ENCODE data around the gene SORT1. TPM values are rescaled to one million over a fixed set of nuclear protein-coding genes. Genes with fewer than 3 reads are reported as not detected.
A peak's percentile ranks its signal among the peaks of the same experiment; 100 is the strongest.
"Not testable (repeated sequence)": the region's sequence is repeated elsewhere in the genome, so short reads cannot be mapped to it uniquely, and the experiment has no call there.

SORT1 gene
- total RNA-seq, 8 experiments from 2014 or later: 6.7 to 52.3 (median 41.4) TPM

- 80 to 100% (median 100%) methylated on average over 1 to 5 of the region's 5 CpGs; no CpG with 5 or more reads in 3 of the 10 experiments for WGBS, 10 experiments
- H3K27ac ChIP-seq: no peak overlapping the region
- no peak overlapping the region for H3K4me3 ChIP-seq
- in situ Hi-C loops (cut with MboI; ENCODE audit: low pct_unique_long_range_greater_than_20kb in 2 of 9, low sequenced_read_pairs in 9 of 9, unreplicated experiment in 9 of 9): loop anchor here in 3 of 9 experiments (25.0 kb wide), 2 partner anchors 126 to 701 kb away; partner anchors contain the start of gene PRPF38B (in 1 of the 3)
- no peak for ATAC-seq (replicated peaks in 6 of 8)
- peaks cover 19% of the 10 kb centered on the region in 2 donors for H3K4me1 ChIP-seq (replicated peaks in 1 of 2)
Measured at GRCh38 chr1:109388208-109388711, 9.5 kb downstream of the SORT1 start.

- 60 to 100% (median 94%) methylated on average over 1 to 2 of the region's 2 CpGs; no CpG with 5 or more reads in 1 of the 10 experiments for WGBS, 10 experiments
- Histone ChIP-seq H3K4me1 (replicated peaks in 1 of 2) (peaks cover 2 to 6% of the 10 kb centered on the region in 2 donors), H3K4me3 (no peak overlapping the region), H3K27ac (no peak overlapping the region)
- in situ Hi-C loops (cut with MboI; ENCODE audit: low pct_unique_long_range_greater_than_20kb in 2 of 9, low sequenced_read_pairs in 9 of 9, unreplicated experiment in 9 of 9): loop anchor here in 3 of 9 experiments (25.0 kb wide), 2 partner anchors 124 to 699 kb away; partner anchors contain the start of gene PRPF38B (in 1 of the 3)
- ATAC-seq (replicated peaks in 6 of 8): no peak
Measured at GRCh38 chr1:109386054-109386717, 11.5 kb downstream of the SORT1 start.

DNA sequence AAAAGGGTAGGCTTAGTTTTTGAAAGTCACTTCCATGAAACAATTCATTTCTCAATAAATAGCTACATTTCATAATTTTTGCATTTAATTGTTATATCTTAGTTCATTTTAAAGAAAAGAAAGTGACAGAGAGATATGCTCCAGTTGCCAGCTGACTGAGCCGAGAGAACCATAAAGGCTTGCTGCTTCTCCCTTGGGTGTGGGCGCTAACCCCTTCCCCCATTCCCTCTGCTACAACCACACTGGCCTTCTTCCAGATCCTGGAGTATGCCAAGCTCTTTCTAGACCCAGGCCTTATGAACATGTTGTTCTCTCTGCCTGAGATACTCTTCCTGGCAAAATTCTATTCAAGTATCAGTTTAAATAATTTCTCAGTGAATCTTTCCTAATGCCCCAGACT lies 12.3 kb downstream of the SORT1 start:
- Histone ChIP-seq H3K27ac (no peak overlapping the region), H3K4me1 (replicated peaks in 1 of 2) (no peaks in the 10 kb centered on the region), H3K4me3 (no peak overlapping the region)
- no peak for ATAC-seq (replicated peaks in 6 of 8)
- 48 to 100% (median 98%) methylated on average over 1 to 2 of the region's 2 CpGs; no CpG with 5 or more reads in 2 of the 10 experiments for whole genome bisulfite sequencing, 10 experiments
- in situ Hi-C loops (cut with MboI; ENCODE audit: low pct_unique_long_range_greater_than_20kb in 2 of 9, low sequenced_read_pairs in 9 of 9, unreplicated experiment in 9 of 9): loop anchor here in 3 of 9 experiments (25.0 kb wide), 2 partner anchors 123 to 698 kb away; partner anchors contain the start of gene PRPF38B (in 1 of the 3)

DNA sequence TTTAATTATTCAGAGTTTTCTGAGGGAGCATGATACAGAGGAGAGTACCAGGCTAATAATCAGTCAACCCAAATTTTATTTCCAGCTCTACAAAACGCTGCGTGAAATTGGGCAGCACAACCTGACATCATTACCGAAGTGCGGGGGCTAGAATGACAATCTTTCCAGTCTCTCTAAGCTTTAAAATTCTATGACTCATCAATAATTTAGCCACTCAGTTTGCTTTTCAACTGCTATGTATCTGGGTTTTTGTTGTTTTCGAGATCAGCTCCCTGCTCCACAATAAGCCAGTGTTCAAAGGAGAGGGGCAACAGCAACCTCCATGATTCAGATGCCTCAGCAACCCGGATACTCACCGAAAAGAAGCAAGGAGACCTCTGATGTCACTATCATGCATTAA lies 13.9 kb downstream of the SORT1 start:
- WGBS, 10 experiments: 58 to 97% (median 90%) methylated on average over 1 to 7 of the region's 7 CpGs; no CpG with 5 or more reads in 1 of the 10 experiments
- Histone ChIP-seq H3K27ac (no peak overlapping the region), H3K4me3 (no peak overlapping the region), H3K4me1 (replicated peaks in 1 of 2) (peaks cover 4 to 12% of the 10 kb centered on the region in 2 donors)
- ATAC-seq (replicated peaks in 6 of 8): peak in 1 of 8 experiments; percentile 61
- in situ Hi-C loops (cut with MboI; ENCODE audit: low pct_unique_long_range_greater_than_20kb in 2 of 9, low sequenced_read_pairs in 9 of 9, unreplicated experiment in 9 of 9): loop anchor here in 3 of 9 experiments (25.0 kb wide), 2 partner anchors 122 to 697 kb away; partner anchors contain the start of gene PRPF38B (in 1 of the 3)

DNA sequence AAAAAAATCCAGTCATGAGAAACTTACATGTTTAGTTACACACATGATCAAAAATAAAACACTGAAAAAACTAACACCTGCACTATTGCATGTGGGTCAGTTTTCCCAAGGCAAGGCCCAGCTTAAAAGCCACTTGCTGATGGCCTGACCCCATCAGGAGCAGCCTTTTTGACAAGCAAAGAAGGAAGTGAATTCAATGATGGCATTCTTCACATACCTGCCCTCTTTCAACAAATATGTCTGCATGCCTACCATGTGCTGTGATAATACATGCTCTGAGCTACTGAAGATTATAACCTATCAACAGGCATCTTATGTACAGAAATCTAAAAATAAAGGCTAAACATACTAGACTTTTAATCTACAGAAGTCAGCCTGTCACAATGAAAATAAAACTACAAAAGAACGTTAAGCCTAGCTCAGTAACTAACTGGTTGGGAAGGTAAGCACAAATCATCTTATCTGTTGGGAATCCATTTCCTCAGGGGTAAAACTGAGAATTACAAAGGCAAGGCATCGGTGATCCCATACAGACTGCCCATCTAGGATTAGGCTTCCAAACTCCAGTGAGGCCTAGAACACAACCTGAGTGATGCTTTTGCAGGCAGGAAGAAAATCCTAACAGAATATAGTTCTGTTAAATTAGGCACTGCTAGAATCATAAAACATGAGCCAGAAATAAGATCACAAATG lies 14.5 kb downstream of the SORT1 start:
- Histone ChIP-seq H3K27ac (no peak overlapping the region), H3K4me1 (replicated peaks in 1 of 2) (peaks cover 4 to 13% of the 10 kb centered on the region in 2 donors)

DNA sequence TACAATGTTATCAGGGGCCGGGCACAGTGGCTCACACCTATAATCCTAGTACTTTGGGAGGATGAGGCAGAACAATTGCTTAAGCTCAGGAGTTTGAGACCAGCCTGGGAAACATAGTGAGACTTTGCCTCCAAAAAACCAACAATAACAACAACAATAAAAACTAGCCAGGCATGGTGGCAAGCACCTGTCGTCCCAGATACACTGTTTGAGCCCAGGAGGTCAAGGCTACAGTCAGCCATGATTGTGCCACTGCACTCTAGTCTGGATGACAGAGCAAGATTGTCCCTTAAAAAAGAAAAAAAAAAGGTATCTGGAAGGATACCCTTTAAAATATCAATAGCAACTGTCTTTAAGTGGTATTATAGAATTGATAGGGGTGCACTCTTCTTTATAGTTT lies 16.1 kb downstream of the SORT1 start:
- WGBS, 10 experiments: 14 to 100% (median 89%) methylated on average over 1 to 2 of the region's 2 CpGs; no CpG with 5 or more reads in 2 of the 10 experiments
- ATAC-seq (replicated peaks in 6 of 8): no peak
- Histone ChIP-seq H3K4me3 (no peak overlapping the region), H3K4me1 (replicated peaks in 1 of 2) (peaks cover 4 to 26% of the 10 kb centered on the region in 2 donors), H3K27ac (no peak overlapping the region)
- in situ Hi-C loops (cut with MboI; ENCODE audit: low pct_unique_long_range_greater_than_20kb in 2 of 9, low sequenced_read_pairs in 9 of 9, unreplicated experiment in 9 of 9): loop anchor here in 3 of 9 experiments (25.0 kb wide), 2 partner anchors 119 to 694 kb away; partner anchors contain the start of gene PRPF38B (in 1 of the 3)

More for the DNA sequence above, 14.5 kb downstream of the SORT1 start:
- 30 to 100% (median 73%) methylated on average over 2 of the region's 2 CpGs; no CpG with 5 or more reads in 2 of the 10 experiments for WGBS, 10 experiments
- in situ Hi-C loops (cut with MboI; ENCODE audit: low pct_unique_long_range_greater_than_20kb in 2 of 9, low sequenced_read_pairs in 9 of 9, unreplicated experiment in 9 of 9): loop anchor here in 3 of 9 experiments (25.0 kb wide), 2 partner anchors 121 to 696 kb away; partner anchors contain the start of gene PRPF38B (in 1 of the 3)
- ATAC-seq (replicated peaks in 6 of 8): peak in 1 of 8 experiments; percentile 38
- H3K4me3 ChIP-seq: no peak overlapping the region

DNA sequence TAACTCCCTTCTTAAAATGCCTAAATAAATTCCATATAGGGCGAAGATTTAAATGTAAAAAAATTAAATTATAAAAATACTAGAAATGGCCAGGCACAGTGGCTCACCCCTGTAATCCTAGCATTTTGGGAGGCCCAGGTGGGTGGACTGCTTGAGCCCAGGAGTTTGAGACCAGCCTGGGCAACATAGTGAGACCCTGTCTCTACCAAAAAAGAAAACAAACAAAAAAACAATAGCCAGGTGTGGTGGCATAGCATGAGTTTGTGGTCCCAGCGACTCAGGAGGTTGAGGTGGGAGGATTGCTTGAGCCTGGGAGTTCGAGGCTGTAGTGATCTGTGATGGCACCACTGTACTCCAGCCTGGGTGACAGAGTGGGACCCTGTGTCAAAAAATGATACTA lies 17.8 kb downstream of the SORT1 start:
- H3K4me3 ChIP-seq: no peak overlapping the region
- in situ Hi-C loops (cut with MboI; ENCODE audit: low pct_unique_long_range_greater_than_20kb in 2 of 9, low sequenced_read_pairs in 9 of 9, unreplicated experiment in 9 of 9): loop anchor here in 3 of 9 experiments (25.0 kb wide), 2 partner anchors 118 to 693 kb away; partner anchors contain the start of gene PRPF38B (in 1 of the 3)
- ATAC-seq (replicated peaks in 6 of 8): no peak
- H3K4me1 ChIP-seq (replicated peaks in 1 of 2): peaks cover 4 to 26% of the 10 kb centered on the region in 2 donors
- 43 to 100% (median 89%) methylated on average over 1 to 3 of the region's 3 CpGs for WGBS, 10 experiments
- no peak overlapping the region for H3K27ac ChIP-seq

GRCh38 chr1:109379422-109379821 lies 18.3 kb downstream of the SORT1 start:
- WGBS, 10 experiments: 40 to 89% (median 79%) methylated on average over 1 to 3 of the region's 3 CpGs
- no peak overlapping the region for H3K4me3 ChIP-seq
- no peak overlapping the region for H3K27ac ChIP-seq
- in situ Hi-C loops (cut with MboI; ENCODE audit: low pct_unique_long_range_greater_than_20kb in 2 of 9, low sequenced_read_pairs in 9 of 9, unreplicated experiment in 9 of 9): loop anchor here in 3 of 9 experiments (25.0 kb wide), 2 partner anchors 117 to 692 kb away; partner anchors contain the start of gene PRPF38B (in 1 of the 3)
- H3K4me1 ChIP-seq (replicated peaks in 1 of 2): peaks cover 4 to 26% of the 10 kb centered on the region in 2 donors
- peak in 4 of 8 experiments; percentile 39 to 61 (median 47) for ATAC-seq (replicated peaks in 6 of 8)

- no peak for ATAC-seq (replicated peaks in 6 of 8)
- 60 to 100% (median 91%) methylated on average over 1 to 4 of the region's 4 CpGs; no CpG with 5 or more reads in 2 of the 10 experiments for WGBS, 10 experiments
- Histone ChIP-seq H3K4me1 (replicated peaks in 1 of 2) (peaks cover 4 to 26% of the 10 kb centered on the region in 2 donors), H3K27ac (no peak overlapping the region), H3K4me3 (no peak overlapping the region)
- in situ Hi-C loops (cut with MboI; ENCODE audit: low pct_unique_long_range_greater_than_20kb in 2 of 9, low sequenced_read_pairs in 9 of 9, unreplicated experiment in 9 of 9): loop anchor here in 3 of 9 experiments (25.0 kb wide), 2 partner anchors 115 to 690 kb away; partner anchors contain the start of gene PRPF38B (in 1 of the 3)
Measured at GRCh38 chr1:109377698-109378097, 20.0 kb downstream of the SORT1 start.

DNA sequence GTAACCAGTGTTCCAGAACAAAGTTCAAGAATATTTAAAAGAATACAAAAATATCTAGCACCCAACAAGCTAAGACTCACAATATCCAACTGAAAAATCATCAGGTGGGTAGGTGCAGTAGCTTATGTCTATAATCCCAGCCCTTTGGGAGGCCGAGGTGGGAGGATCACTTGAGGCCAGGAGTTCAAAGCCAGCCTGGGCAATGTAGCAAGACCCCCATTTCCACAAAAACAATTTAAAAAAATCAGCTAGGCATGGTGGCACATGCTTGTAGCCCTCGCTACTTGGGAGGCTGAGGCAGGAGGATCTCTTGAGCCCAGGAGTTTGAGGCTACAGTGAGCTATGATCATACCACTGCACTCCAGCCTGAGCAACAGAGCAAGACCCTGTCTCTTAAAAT lies 24.0 kb downstream of the SORT1 start:
- H3K27ac ChIP-seq; ATAC-seq (replicated peaks in 6 of 8); H3K4me3 ChIP-seq; in situ Hi-C loops (cut with MboI; ENCODE audit: low pct_unique_long_range_greater_than_20kb in 2 of 9, low sequenced_read_pairs in 9 of 9, unreplicated experiment in 9 of 9): not testable (repeated sequence)
- WGBS, 10 experiments: 60 to 100% (median 100%) methylated on average over 1 to 2 of the region's 2 CpGs
- H3K4me1 ChIP-seq (replicated peaks in 1 of 2): peaks cover 0 to 13% of the 10 kb centered on the region in 2 donors

DNA sequence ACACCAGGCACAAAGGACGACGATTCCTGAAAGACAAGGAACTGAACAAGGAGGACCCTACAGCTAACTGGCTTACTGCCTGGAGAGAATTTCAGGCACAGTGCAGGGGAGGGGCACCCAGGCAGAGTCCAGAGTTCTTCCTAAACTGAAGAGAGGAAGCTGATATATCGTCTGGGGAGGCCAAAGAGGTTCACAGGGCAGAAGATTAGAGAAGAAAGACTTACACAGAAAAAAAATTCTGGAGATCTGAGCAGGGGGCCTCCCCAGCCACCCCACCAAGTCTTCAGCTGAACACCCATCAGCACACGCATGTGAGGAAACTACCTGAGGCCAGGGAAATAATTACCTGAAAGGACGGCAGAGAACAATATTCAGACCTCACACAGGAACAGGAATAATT lies 24.6 kb downstream of the SORT1 start:
- Histone ChIP-seq H3K4me1 (replicated peaks in 1 of 2) (peaks cover 0 to 13% of the 10 kb centered on the region in 2 donors), H3K27ac (no peak overlapping the region), H3K4me3 (no peak overlapping the region)
- 73 to 100% (median 90%) methylated on average over 1 to 5 of the region's 5 CpGs for WGBS, 10 experiments
- no peak for ATAC-seq (replicated peaks in 6 of 8)
- in situ Hi-C loops (cut with MboI; ENCODE audit: low pct_unique_long_range_greater_than_20kb in 2 of 9, low sequenced_read_pairs in 9 of 9, unreplicated experiment in 9 of 9): no loop called here

GRCh38 chr1:109372281-109372680 lies 25.4 kb downstream of the SORT1 start:
- Histone ChIP-seq H3K4me3 (no peak overlapping the region), H3K27ac (no peak overlapping the region), H3K4me1 (replicated peaks in 1 of 2) (peaks cover 0 to 5% of the 10 kb centered on the region in 2 donors)
- no peak for ATAC-seq (replicated peaks in 6 of 8)
- in situ Hi-C loops (cut with MboI; ENCODE audit: low pct_unique_long_range_greater_than_20kb in 2 of 9, low sequenced_read_pairs in 9 of 9, unreplicated experiment in 9 of 9): no loop called here
- WGBS, 10 experiments: 80 to 100% (median 94%) methylated on average over 1 to 6 of the region's 6 CpGs; no CpG with 5 or more reads in 2 of the 10 experiments
